ENCODE measurements around the gene BCL3. TPM values are rescaled to one million over a fixed set of nuclear protein-coding genes. Genes with fewer than 3 reads are reported as not detected.
A peak's percentile ranks its signal among the peaks of the same experiment; 100 is the strongest.

BCL3 gene
- total RNA-seq, 1 donor: 13.4 TPM

GRCh38 chr19:44722131-44723121, 26.1 kb upstream of the BCL3 start:
- TF ChIP-seq CTCF (IDR thresholded peaks at IDR 0.05; ENCODE audit: insufficient read depth, low read length): no peak

GRCh38 chr19:44723299-44723951, 25.1 kb upstream of the BCL3 start:
- no peak for TF ChIP-seq CTCF (IDR thresholded peaks at IDR 0.05; ENCODE audit: insufficient read depth, low read length)
- no peak for DNase-seq (ENCODE audit: low read depth)

More at GRCh38 chr19:44722131-44723121, 26.1 kb upstream of the BCL3 start:
- no peak for DNase-seq (ENCODE audit: low read depth)
- H3K4me3 ChIP-seq (ENCODE audit: low read depth, low read length): no peak overlapping the region

GRCh38 chr19:44723952-44724319, 24.6 kb upstream of the BCL3 start:
- peak; percentile 98 for TF ChIP-seq CTCF (IDR thresholded peaks at IDR 0.05; ENCODE audit: insufficient read depth, low read length)
- H3K4me3 ChIP-seq (ENCODE audit: low read depth, low read length): no peak overlapping the region
- peak; percentile 87 for DNase-seq (ENCODE audit: low read depth)

More at GRCh38 chr19:44723299-44723951, 25.1 kb upstream of the BCL3 start:
- no peak overlapping the region for H3K4me3 ChIP-seq (ENCODE audit: low read depth, low read length)

GRCh38 chr19:44725251-44725650, 23.3 kb upstream of the BCL3 start:
- H3K4me3 ChIP-seq (ENCODE audit: low read depth, low read length): no peak overlapping the region
- no peak for DNase-seq (ENCODE audit: low read depth)
- no peak for TF ChIP-seq CTCF (IDR thresholded peaks at IDR 0.05; ENCODE audit: insufficient read depth, low read length)

GRCh38 chr19:44725684-44726083, 22.8 kb upstream of the BCL3 start:
- TF ChIP-seq CTCF (IDR thresholded peaks at IDR 0.05; ENCODE audit: insufficient read depth, low read length): no peak
- DNase-seq (ENCODE audit: low read depth): no peak
- H3K4me3 ChIP-seq (ENCODE audit: low read depth, low read length): no peak overlapping the region

- DNase-seq (ENCODE audit: low read depth): no peak
- TF ChIP-seq CTCF (IDR thresholded peaks at IDR 0.05; ENCODE audit: insufficient read depth, low read length): no peak
- H3K4me3 ChIP-seq (ENCODE audit: low read depth, low read length): no peak overlapping the region
Measured at GRCh38 chr19:44726465-44726864, 22.0 kb upstream of the BCL3 start.
